Measurements from ENCODE around the gene CYBRD1.
A peak's percentile ranks its signal among the peaks of the same experiment; 100 is the strongest.
"Not testable (repeated sequence)": the region's sequence is repeated elsewhere in the genome, so short reads cannot be mapped to it uniquely, and the experiment has no call there.

CYBRD1 gene

DNA sequence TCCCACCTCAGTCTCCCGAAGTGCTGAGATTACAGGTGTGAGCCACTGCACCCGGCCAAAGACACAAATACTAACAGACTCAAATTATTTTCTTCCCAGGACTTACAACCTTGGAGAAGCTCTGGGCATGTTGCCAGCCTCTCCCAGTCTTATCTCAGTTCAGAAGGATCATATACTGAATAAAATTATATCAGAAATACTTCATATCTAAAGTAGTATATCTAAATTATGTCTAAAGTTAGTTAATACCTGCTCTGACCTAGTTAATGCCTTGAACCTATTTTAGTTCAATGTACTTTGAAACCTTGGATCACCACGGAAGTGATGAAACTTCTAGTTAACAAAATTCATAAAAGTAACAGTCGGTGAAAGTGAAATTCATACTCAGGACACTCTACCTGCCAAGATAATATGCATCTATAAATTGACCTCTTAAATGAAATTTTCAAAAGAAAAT lies 34.4 kb upstream of the CYBRD1 start:
- peaks cover 13% of the 10 kb centered on the region; the same call in 1 of the 2 replicates for H3K9me3 ChIP-seq
- H3K27ac ChIP-seq = no peak overlapping the region
- no peaks in the 10 kb centered on the region for H4K20me1 ChIP-seq
- H3K4me3 ChIP-seq = no peak overlapping the region
- H3K4me2 ChIP-seq = no peak overlapping the region
- no peaks in the 10 kb centered on the region for H3K27me3 ChIP-seq
- peaks cover 10% of the 10 kb centered on the region for H3K36me3 ChIP-seq
- no peaks in the 10 kb centered on the region for H3K4me1 ChIP-seq
- no peak overlapping the region for H3K9ac ChIP-seq
- TF ChIP-seq Cebpa-rat (IDR thresholded peaks at IDR 0.05) = no peak

DNA sequence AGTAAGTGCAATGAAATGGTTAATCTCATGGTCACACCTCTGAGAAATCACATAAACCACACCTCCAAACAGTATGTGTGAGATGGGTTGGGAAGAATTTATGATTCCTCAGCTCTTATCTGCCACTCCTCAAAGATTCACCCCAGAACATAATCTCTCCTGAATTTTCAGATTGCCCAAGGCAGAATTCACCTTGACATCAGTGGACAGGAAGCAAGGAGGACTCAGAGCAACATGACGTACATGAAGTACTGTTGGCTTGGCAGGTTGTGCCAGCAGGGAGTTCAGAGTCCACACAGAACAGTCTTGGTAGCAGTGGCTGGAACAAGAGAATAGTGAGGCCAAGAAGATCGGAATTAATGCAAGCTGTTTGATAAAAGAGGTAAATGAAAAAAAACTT lies 31.7 kb upstream of the CYBRD1 start:
- no peaks in the 10 kb centered on the region for H3K27me3 ChIP-seq
- H3K36me3 ChIP-seq = peaks cover 5% of the 10 kb centered on the region; the same call in 1 of the 2 replicates
- no peaks in the 10 kb centered on the region for H3K4me1 ChIP-seq
- H3K9ac ChIP-seq = no peak overlapping the region
- peaks cover 13% of the 10 kb centered on the region; the same call in 1 of the 2 replicates for H3K9me3 ChIP-seq
- no peak for TF ChIP-seq Cebpa-rat (IDR thresholded peaks at IDR 0.05)
- H3K4me2 ChIP-seq = no peak overlapping the region
- H3K27ac ChIP-seq = no peak overlapping the region
- H3K4me3 ChIP-seq = no peak overlapping the region
- H4K20me1 ChIP-seq = no peaks in the 10 kb centered on the region

DNA sequence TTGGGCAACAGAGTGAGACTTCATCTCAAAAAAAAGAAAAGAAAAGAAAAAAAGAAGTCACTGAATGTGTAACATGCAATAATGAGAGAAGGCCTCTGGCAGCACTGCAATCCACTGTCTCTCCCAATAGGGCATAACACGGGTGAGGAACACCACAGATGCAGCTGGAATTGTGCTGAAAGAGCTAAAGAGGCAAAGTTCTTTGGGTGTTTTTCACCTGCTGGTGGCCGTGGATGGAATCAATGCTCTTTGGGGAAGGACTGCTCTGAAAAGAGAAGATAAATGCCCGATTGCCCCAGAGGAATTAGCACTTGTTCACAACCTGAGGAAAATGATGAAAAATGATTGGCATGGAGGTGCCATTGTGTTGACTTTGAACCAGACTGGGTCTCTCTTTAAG lies 31.0 kb upstream of the CYBRD1 start:
- Histone ChIP-seq H3K9ac (no peak overlapping the region), H3K9me3 (peaks cover 13% of the 10 kb centered on the region; the same call in 1 of the 2 replicates), H3K27ac (no peak overlapping the region), H3K4me2 (no peak overlapping the region), H3K36me3 (peaks cover 5% of the 10 kb centered on the region; the same call in 1 of the 2 replicates), H3K4me1 (no peaks in the 10 kb centered on the region), H3K4me3 (no peak overlapping the region), H3K27me3 (no peaks in the 10 kb centered on the region), H4K20me1 (no peaks in the 10 kb centered on the region)
- TF ChIP-seq Cebpa-rat (IDR thresholded peaks at IDR 0.05) = no peak

DNA sequence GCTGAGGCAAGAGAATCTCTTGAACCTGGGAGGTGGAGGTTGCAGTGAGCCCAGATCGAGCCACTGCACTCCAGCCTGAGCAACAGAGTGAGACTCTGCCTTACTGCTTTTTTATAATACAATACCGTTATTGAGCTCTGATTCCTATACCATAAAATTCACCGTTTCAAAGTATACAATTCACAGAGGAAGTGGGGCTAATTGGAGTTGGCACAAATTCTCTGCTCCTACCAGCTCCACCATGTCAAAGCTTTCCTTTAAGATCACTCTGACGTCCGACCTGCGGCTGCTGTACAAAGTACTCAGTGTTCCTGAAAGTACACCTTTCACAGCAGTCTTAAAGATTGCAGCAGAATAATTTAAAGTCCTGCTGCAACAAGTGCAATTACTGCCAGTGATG lies 29.6 kb upstream of the CYBRD1 start:
- no peak overlapping the region for H3K27ac ChIP-seq
- H4K20me1 ChIP-seq = no peaks in the 10 kb centered on the region
- no peaks in the 10 kb centered on the region for H3K4me1 ChIP-seq
- no peak overlapping the region for H3K4me3 ChIP-seq
- peaks cover 1% of the 10 kb centered on the region; the same call in 1 of the 2 replicates for H3K36me3 ChIP-seq
- H3K27me3 ChIP-seq = no peaks in the 10 kb centered on the region
- H3K9me3 ChIP-seq = peaks cover 16% of the 10 kb centered on the region
- H3K4me2 ChIP-seq = no peak overlapping the region
- H3K9ac ChIP-seq = no peak overlapping the region
- TF ChIP-seq Cebpa-rat (IDR thresholded peaks at IDR 0.05) = no peak

DNA sequence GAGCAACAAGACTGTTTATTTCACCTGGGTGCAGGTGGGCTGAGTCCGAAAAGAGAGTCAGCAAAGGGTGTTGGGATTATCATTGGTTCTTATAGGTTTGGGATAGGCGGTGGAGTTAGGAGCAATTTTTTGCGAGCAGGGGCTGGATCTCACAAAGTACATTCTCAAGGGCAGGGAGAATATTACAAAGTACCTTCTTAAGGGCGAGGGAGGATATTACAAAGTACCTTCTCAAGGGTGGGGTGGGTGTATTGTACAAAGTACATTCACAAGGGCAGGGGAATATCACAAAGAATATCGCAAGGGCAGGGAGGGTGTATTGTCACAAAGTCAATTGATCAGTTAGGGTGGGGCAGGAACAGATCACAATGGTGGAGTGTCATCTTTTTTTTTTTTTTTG lies 24.6 kb upstream of the CYBRD1 start:
- not testable (repeated sequence) for H3K9ac ChIP-seq, H3K36me3 ChIP-seq, H4K20me1 ChIP-seq, H3K4me2 ChIP-seq, H3K27me3 ChIP-seq, H3K27ac ChIP-seq, H3K9me3 ChIP-seq, H3K4me1 ChIP-seq, H3K4me3 ChIP-seq

DNA sequence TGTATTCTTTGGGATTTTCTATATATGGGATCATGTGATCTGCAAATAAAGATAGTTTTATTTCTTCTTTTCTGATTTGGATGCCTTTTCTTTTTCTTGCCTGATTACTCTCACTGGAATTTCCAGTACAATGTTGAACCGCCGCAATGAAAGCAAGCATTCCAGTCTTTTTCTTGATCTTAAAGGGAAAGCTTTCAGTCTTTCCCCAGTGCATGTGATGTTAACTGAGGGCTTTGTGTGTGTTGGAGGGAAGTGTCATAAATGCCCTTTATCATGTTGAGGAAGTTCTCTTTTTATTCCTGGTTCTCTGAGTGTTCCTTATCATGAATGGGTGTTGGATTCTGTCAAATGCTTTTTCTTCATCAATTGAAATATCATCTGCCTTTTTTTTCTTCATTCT lies 16.9 kb upstream of the CYBRD1 start:
- H3K27ac ChIP-seq = no peak overlapping the region
- no peaks in the 10 kb centered on the region for H3K27me3 ChIP-seq
- H3K9ac ChIP-seq = no peak overlapping the region
- H4K20me1 ChIP-seq = no peaks in the 10 kb centered on the region
- TF ChIP-seq Cebpa-rat (IDR thresholded peaks at IDR 0.05) = no peak
- H3K4me3 ChIP-seq = no peak overlapping the region
- no peaks in the 10 kb centered on the region for H3K4me1 ChIP-seq
- H3K4me2 ChIP-seq = no peak overlapping the region
- H3K36me3 ChIP-seq = no peaks in the 10 kb centered on the region
- 0 out of 2 replicates have a peak, but pooled peaks cover 6% of the 10 kb centered on the region for H3K9me3 ChIP-seq

DNA sequence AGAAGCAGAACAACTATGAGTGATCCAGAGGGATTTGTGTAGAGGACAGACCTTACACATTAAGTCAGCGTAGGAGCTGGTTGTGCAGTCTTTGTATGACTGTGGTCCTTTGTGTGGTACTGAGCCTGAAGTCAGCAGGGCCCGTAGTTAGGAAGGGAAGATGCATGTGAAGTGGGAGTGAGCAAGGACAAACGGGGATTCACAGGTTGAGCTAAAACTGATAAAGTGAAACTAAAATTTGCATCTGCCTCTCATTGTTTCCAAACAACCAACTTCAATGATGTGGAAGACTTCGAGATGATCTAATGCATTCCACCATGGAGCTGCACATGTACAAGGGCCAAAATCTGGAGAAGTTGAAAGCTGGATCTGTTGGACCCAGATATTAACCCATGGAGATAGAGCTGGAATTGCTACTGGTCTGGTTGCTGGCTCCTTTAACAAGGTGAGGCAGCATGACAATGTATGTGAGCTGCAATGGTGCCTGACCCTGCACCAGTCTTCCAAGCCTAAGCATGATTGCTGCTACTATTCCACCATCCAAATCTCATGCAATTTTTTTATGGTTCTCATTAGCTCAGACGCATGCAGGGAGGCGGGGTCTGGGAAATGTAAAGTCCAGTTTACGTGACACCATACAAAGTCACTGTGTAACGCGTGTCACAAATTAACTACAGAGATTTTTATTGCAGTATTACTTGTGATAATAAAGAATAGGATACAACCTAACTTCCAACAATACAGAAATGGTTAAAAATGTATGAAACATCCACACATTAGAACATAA lies 12.1 kb upstream of the CYBRD1 start:
- H3K4me1 ChIP-seq = peaks cover 12% of the 10 kb centered on the region
- H3K4me2 ChIP-seq = no peak overlapping the region
- H3K9me3 ChIP-seq = no peaks in the 10 kb centered on the region
- no peak overlapping the region for H3K9ac ChIP-seq
- no peaks in the 10 kb centered on the region for H4K20me1 ChIP-seq
- H3K36me3 ChIP-seq = no peaks in the 10 kb centered on the region
- H3K27ac ChIP-seq = no peak overlapping the region
- no peak overlapping the region for H3K4me3 ChIP-seq
- no peaks in the 10 kb centered on the region for H3K27me3 ChIP-seq
- TF ChIP-seq Cebpa-rat (IDR thresholded peaks at IDR 0.05) = no peak

DNA sequence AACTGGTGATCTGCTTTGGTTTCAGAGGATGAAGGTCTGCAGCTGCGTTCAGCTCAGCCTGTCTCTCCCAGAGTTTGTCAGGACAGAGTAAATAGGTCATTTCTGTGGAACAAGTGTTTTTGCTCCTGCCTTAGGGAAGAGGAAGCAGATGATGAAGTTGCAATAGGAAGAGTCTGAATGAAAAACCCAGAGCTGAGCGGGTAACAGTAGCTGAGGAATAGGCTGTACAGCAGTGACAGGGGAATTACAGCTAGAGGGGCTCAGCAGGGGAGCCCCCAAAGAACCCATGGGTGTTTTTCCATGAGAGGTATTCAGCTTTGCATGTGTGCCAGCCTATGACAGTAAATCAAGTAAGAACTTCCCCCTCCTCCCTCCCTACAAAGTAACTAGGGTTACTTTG lies 10.3 kb upstream of the CYBRD1 start:
- Histone ChIP-seq H3K9me3 (peaks cover 5% of the 10 kb centered on the region; the same call in 1 of the 2 replicates), H3K4me2 (no peak overlapping the region), H3K36me3 (no peaks in the 10 kb centered on the region), H3K27me3 (no peaks in the 10 kb centered on the region), H3K4me3 (no peak overlapping the region), H3K4me1 (peaks cover 12% of the 10 kb centered on the region), H4K20me1 (no peaks in the 10 kb centered on the region), H3K27ac (no peak overlapping the region), H3K9ac (no peak overlapping the region)
- no peak for TF ChIP-seq Cebpa-rat (IDR thresholded peaks at IDR 0.05)

DNA sequence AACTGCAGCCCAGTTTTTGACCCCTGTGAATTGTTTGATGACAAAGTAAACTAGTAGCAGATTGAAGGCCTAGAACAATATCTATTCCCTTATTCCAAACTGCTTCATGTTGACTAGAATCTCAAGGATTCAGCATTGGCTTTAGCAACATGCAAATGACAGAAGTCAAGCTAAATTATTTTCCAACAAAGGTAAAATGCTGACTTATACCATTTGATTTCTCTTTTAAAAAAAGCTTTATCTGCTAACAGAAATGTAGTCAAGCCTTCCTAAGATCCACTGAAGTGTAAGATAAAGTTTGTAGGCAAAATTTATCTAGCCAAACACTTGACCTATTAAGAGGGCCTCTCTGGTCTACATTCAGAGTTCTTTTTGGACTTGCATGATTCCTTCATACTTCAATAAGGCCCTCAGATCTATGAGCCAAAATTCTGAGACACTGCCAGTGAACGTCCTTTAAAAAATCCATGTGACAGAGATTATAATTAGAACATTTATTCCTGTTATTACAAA lies 9.5 kb upstream of the CYBRD1 start:
- peaks cover 12% of the 10 kb centered on the region for H3K4me1 ChIP-seq
- no peaks in the 10 kb centered on the region for H3K27me3 ChIP-seq
- H3K4me3 ChIP-seq = no peak overlapping the region
- no peak overlapping the region for H3K4me2 ChIP-seq
- H3K9ac ChIP-seq = no peak overlapping the region
- no peaks in the 10 kb centered on the region for H4K20me1 ChIP-seq
- no peaks in the 10 kb centered on the region for H3K36me3 ChIP-seq
- no peak for TF ChIP-seq Cebpa-rat (IDR thresholded peaks at IDR 0.05)
- no peak overlapping the region for H3K27ac ChIP-seq
- H3K9me3 ChIP-seq = peaks cover 6% of the 10 kb centered on the region; the same call in 1 of the 2 replicates

DNA sequence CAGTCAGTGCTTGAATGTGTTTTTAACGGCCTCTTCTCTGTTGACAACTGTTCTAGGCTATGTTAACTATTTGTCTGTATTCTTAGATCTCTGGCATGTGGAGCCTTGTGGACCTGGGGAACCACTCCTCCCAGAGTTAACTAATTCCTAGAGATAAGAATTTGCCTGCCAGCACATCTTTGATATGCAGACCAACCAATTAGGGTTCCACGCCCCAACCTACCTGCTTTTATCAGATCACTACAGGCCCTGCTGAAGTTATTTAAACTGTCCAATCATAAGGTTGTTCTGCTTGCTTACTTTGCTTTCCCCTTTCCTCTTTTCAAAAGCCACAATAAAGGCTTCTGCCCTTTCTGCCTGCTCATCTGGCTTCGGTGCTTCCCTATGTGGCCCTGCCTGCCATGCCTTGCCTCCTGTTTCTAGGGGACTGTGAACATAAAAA lies 8.5 kb upstream of the CYBRD1 start:
- H3K36me3 ChIP-seq = no peaks in the 10 kb centered on the region
- no peaks in the 10 kb centered on the region for H4K20me1 ChIP-seq
- TF ChIP-seq Cebpa-rat (IDR thresholded peaks at IDR 0.05) = no peak
- peaks cover 6% of the 10 kb centered on the region; the same call in 1 of the 2 replicates for H3K9me3 ChIP-seq
- no peaks in the 10 kb centered on the region for H3K27me3 ChIP-seq
- peak overlapping the region; percentile 52 for H3K4me2 ChIP-seq
- H3K27ac ChIP-seq = no peak overlapping the region
- H3K4me1 ChIP-seq = peaks cover 12% of the 10 kb centered on the region
- H3K9ac ChIP-seq = no peak overlapping the region
- H3K4me3 ChIP-seq = no peak overlapping the region
